SK-N-MC (cell line): ENCODE data around the gene MAEA.

Source experiments
- EZH2 ChIP-seq: fragments of 200-600 bp; sonication (generic); IDR thresholded peaks from one replicate; pipeline ENCODE4 v1.6.1; 2017; ENCODE audit warnings: antibody characterized with exemption
- FOXP2 ChIP-seq: optimal IDR thresholded peaks from 2 replicates; pipeline ENCODE3; 2011; ENCODE audit warnings: mild to moderate bottlenecking, moderate library complexity; ENCODE audit not compliant: insufficient read depth; ENCODE audit errors: extremely low read length, control extremely low read depth
- POLR2AphosphoS5 ChIP-seq: IDR thresholded peaks from 2 replicates; pipeline ENCODE4 v1.6.1; 2012; ENCODE audit warnings: mild to moderate bottlenecking, low read depth, low read length, borderline replicate concordance

GRCh38 chr4:1338752-1339414 lies 49.2 kb downstream of the MAEA start:
- TF ChIP-seq POLR2AphosphoS5 (no peak), EZH2 (no peak), FOXP2 (no peak)
